Sigmoid colon (tissue), 3 donors: ENCODE measurements around the gene FIBP.

Experiments used
- CTCF ChIP-seq, 4 experiments: fragments of 450-650 bp in 3 of 4; fragments of 200-600 bp in 1 of 4; IDR thresholded peaks; one replicate each; pipeline ENCODE4 v1.5.1; 2016 to 2019; ENCODE audit warnings: antibody characterized with exemption in 4 of 4, mild to moderate bottlenecking in 3 of 4, moderate library complexity in 2 of 4
- POLR2A ChIP-seq, 2 donors: fragments of 450-650 bp; IDR thresholded peaks; one replicate each; pipeline ENCODE4 v1.6.1; 2016; ENCODE audit warnings: antibody characterized with exemption in 2 of 2, mild to moderate bottlenecking in 2 of 2, moderate library complexity in 2 of 2

DNA sequence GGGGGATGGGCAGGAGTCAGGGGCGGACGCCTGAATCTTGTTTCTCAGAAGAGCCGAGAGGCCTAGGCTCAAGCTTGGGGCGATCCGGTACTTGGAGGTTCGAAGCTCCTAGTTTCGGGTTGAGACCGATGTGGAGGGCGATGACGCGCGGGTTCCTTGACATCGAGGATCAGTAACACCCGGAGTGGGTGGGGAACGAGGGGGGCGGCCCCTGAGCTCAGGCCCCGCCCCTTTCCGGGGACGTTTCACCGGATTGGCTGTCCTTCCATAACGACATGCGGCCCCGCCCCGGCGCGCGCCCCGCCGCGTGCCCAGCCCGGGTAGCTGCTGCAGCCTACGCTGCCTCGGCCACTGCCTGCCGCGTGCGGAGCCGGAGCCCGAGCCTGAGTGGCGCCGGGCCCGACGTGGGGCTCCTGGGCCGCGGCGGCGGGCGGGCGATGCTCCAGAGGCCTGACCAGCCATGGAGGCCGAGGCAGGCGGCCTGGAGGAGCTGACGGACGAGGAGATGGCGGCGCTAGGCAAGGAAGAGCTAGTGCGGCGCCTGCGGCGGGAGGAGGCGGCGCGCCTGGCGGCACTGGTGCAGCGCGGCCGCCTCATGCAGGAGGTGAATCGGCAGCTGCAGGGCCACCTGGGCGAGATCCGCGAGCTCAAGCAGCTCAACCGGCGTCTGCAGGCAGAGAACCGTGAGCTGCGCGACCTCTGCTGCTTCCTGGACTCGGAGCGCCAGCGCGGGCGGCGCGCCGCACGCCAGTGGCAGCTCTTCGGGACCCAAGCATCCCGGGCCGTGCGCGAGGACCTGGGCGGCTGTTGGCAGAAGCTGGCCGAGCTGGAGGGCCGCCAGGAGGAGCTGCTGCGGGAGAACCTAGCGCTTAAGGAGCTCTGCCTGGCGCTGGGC, 2.3 kb upstream of the FIBP start, which contains the start of gene CCDC85B:
- TF ChIP-seq CTCF (IDR thresholded peaks at IDR 0.05) (no peak), POLR2A (IDR thresholded peaks at IDR 0.05) (peak; percentile 70 to 79)
